Muscle of leg (tissue), 11 donors: ENCODE results near the gene SHISAL1. TPM values are rescaled to one million over a fixed set of nuclear protein-coding genes. Genes with fewer than 3 reads are reported as not detected.

Experiments used
- DNase-seq: peaks from one replicate; pipeline ENCODE4 v3.0.0; 2013
- H3K27ac ChIP-seq: one replicate; pipeline ENCODE4 v1.5.1; 2013; ENCODE audit warnings: mild to moderate bottlenecking, low read length, control low read depth
- H3K27me3 ChIP-seq: one replicate; pipeline ENCODE4 v1.6.1; 2013; ENCODE audit warnings: low read length; ENCODE audit not compliant: control insufficient read depth, insufficient read depth
- H3K36me3 ChIP-seq: one replicate; pipeline ENCODE4 v1.6.1; 2013; ENCODE audit warnings: low read length; ENCODE audit not compliant: control insufficient read depth, insufficient read depth
- H3K4me1 ChIP-seq: one replicate; pipeline ENCODE4 v1.6.1; 2013; ENCODE audit warnings: low read length; ENCODE audit not compliant: control insufficient read depth, insufficient read depth
- H3K4me3 ChIP-seq: one replicate; pipeline ENCODE4 v1.5.1; 2013; ENCODE audit warnings: low read length, control low read depth
- H3K9me3 ChIP-seq: replicated peaks from 2 replicates; pipeline ENCODE4 v1.6.1; 2013; ENCODE audit warnings: low read depth, low read length; ENCODE audit not compliant: control insufficient read depth
- WGBS: methylation state at CpG from one replicate; pipeline ENCODE4 v1.1.5; 2013; ENCODE audit warnings: missing lambda C conversion rate; ENCODE audit not compliant: insufficient coverage; 5-methylcytosine and 5-hydroxymethylcytosine counted together
- polyA plus RNA-seq, 8 donors: library from polyadenylated mRNA; unstranded; fragments of 120-200 nt; gene quantifications; one replicate each; pipeline versions ENCODE4 v1.2.1 to v1.2.3, GENCODE V29; 2013; ENCODE audit warnings: inconsistent platforms in 1 of 8, low replicate concordance in 1 of 8; ENCODE audit not compliant: insufficient read length in 8 of 8, insufficient read depth in 1 of 8
- total RNA-seq: library from RNA; stranded (reverse); fragments of 120-200 nt; gene quantifications from one replicate; pipeline ENCODE4 v1.2.4, GENCODE V29; 2013

Gene SHISAL1
- total and polyA plus RNA-seq, 9 donors: 8.6 to 20.5 (median 12.6) TPM

GRCh38 chr22:44335903-44336803 lies 23.4 kb upstream of the SHISAL1 start:
- no peak overlapping the region for H3K4me3 ChIP-seq
- H3K4me1 ChIP-seq: peaks cover 12% of the 10 kb centered on the region
- no peaks in the 10 kb centered on the region for H3K36me3 ChIP-seq
- 53% methylated on average over 6 of the region's 11 CpGs for WGBS
- H3K27ac ChIP-seq: no peak overlapping the region
- no peak for DNase-seq
- H3K9me3 ChIP-seq: no peaks in the 10 kb centered on the region
- H3K27me3 ChIP-seq: peaks cover 52% of the 10 kb centered on the region

- H3K4me1 ChIP-seq: peaks cover 14% of the 10 kb centered on the region
- 93% methylated on average over 9 of the region's 9 CpGs for WGBS
- H3K27me3 ChIP-seq: peaks cover 57% of the 10 kb centered on the region
- H3K9me3 ChIP-seq: no peaks in the 10 kb centered on the region
- no peaks in the 10 kb centered on the region for H3K36me3 ChIP-seq
- no peak overlapping the region for H3K27ac ChIP-seq
- H3K4me3 ChIP-seq: no peak overlapping the region
- DNase-seq: no peak
Observed at GRCh38 chr22:44335066-44335839, 22.5 kb upstream of the SHISAL1 start.

- DNase-seq: no peak
- peaks cover 59% of the 10 kb centered on the region for H3K27me3 ChIP-seq
- WGBS: 76% methylated on average over 13 of the region's 13 CpGs
Observed at GRCh38 chr22:44333847-44334635, 21.3 kb upstream of the SHISAL1 start.

GRCh38 chr22:44332946-44333345 lies 20.2 kb upstream of the SHISAL1 start:
- H3K27me3 ChIP-seq: peaks cover 62% of the 10 kb centered on the region
- 93% methylated on average over 5 of the region's 8 CpGs for WGBS

More at GRCh38 chr22:44333847-44334635, 21.3 kb upstream of the SHISAL1 start:
- H3K9me3 ChIP-seq: no peaks in the 10 kb centered on the region
- H3K4me1 ChIP-seq: peaks cover 23% of the 10 kb centered on the region
- no peak overlapping the region for H3K27ac ChIP-seq
- no peak overlapping the region for H3K4me3 ChIP-seq
- no peaks in the 10 kb centered on the region for H3K36me3 ChIP-seq

GRCh38 chr22:44331881-44332714 lies 19.3 kb upstream of the SHISAL1 start:
- Histone ChIP-seq H3K4me3 (peak overlapping the region; percentile 15), H3K27me3 (peaks cover 71% of the 10 kb centered on the region), H3K27ac (no peak overlapping the region), H3K9me3 (no peaks in the 10 kb centered on the region), H3K4me1 (peaks cover 25% of the 10 kb centered on the region), H3K36me3 (no peaks in the 10 kb centered on the region)
- DNase-seq: peak; percentile 61
- WGBS: 5% methylated on average over 55 of the region's 55 CpGs

More at GRCh38 chr22:44332946-44333345, 20.2 kb upstream of the SHISAL1 start:
- peaks cover 23% of the 10 kb centered on the region for H3K4me1 ChIP-seq
- no peak for DNase-seq
- H3K4me3 ChIP-seq: no peak overlapping the region
- H3K9me3 ChIP-seq: no peaks in the 10 kb centered on the region
- H3K36me3 ChIP-seq: no peaks in the 10 kb centered on the region
- no peak overlapping the region for H3K27ac ChIP-seq

GRCh38 chr22:44330744-44331660 lies 18.3 kb upstream of the SHISAL1 start:
- Histone ChIP-seq H3K27me3 (peaks cover 67% of the 10 kb centered on the region), H3K27ac (no peak overlapping the region), H3K9me3 (no peaks in the 10 kb centered on the region), H3K4me1 (peaks cover 34% of the 10 kb centered on the region), H3K4me3 (peak overlapping the region; percentile 22), H3K36me3 (no peaks in the 10 kb centered on the region)
- no peak for DNase-seq
- 3% methylated on average over 94 of the region's 103 CpGs for WGBS

GRCh38 chr22:44330188-44330743 lies 17.5 kb upstream of the SHISAL1 start:
- WGBS: 52% methylated on average over 3 of the region's 12 CpGs

GRCh38 chr22:44329179-44329796 lies 16.5 kb upstream of the SHISAL1 start:
- H3K27me3 ChIP-seq: peaks cover 67% of the 10 kb centered on the region
- H3K27ac ChIP-seq: no peak overlapping the region
- H3K4me1 ChIP-seq: peaks cover 49% of the 10 kb centered on the region
- no peaks in the 10 kb centered on the region for H3K9me3 ChIP-seq
- no peak for DNase-seq
- 42% methylated on average over 13 of the region's 17 CpGs for WGBS
- H3K36me3 ChIP-seq: no peaks in the 10 kb centered on the region
- no peak overlapping the region for H3K4me3 ChIP-seq

More at GRCh38 chr22:44330188-44330743, 17.5 kb upstream of the SHISAL1 start:
- Histone ChIP-seq H3K9me3 (no peaks in the 10 kb centered on the region), H3K4me1 (peaks cover 41% of the 10 kb centered on the region), H3K27ac (no peak overlapping the region), H3K4me3 (no peak overlapping the region), H3K36me3 (no peaks in the 10 kb centered on the region), H3K27me3 (peaks cover 67% of the 10 kb centered on the region)
- DNase-seq: no peak
